Ovary (tissue), 9 donors: ENCODE data around the gene DRAM1. TPM values are rescaled to one million over a fixed set of nuclear protein-coding genes. Genes with fewer than 3 reads are reported as not detected.

Experiments used
- DNase-seq, 5 donors: peaks; one replicate each; pipeline ENCODE4 v3.0.0-alpha.2; 2019 to 2020
- H3K27ac ChIP-seq, 2 donors: fragments of 200-600 bp; one replicate each; pipeline versions ENCODE4 v1.5.1 to v1.8.0; 2019 to 2022
- H3K27me3 ChIP-seq: fragments of 200-600 bp; one replicate; pipeline ENCODE4 v1.8.0; 2022
- H3K36me3 ChIP-seq: fragments of 200-600 bp; sonication (generic); one replicate; pipeline ENCODE4 v1.5.1; 2019
- H3K4me1 ChIP-seq: one replicate; pipeline ENCODE4 v1.8.1; 2013; ENCODE audit warnings: mild to moderate bottlenecking, moderate library complexity; ENCODE audit not compliant: insufficient read depth
- H3K4me3 ChIP-seq: fragments of 200-600 bp; sonication (generic); one replicate; pipeline ENCODE4 v1.5.1; 2017
- H3K9me3 ChIP-seq, 2 donors: fragments of 200-600 bp in 1 of 2; sonication (generic) in 1 of 2; one replicate each; pipeline versions ENCODE4 v1.5.1 to v1.8.1; 2013 to 2019; ENCODE audit warnings: mild to moderate bottlenecking in 1 of 2, moderate library complexity in 1 of 2
- EP300 ChIP-seq: sonication (generic); formaldehyde crosslinking; IDR thresholded peaks from one replicate; pipeline ENCODE4 v1.6.1; 2017; ENCODE audit warnings: antibody characterized with exemption
- POLR2A ChIP-seq: fragments of 450-650 bp; IDR thresholded peaks from one replicate; pipeline ENCODE4 v1.6.1; 2017; ENCODE audit warnings: antibody characterized with exemption, mild to moderate bottlenecking, moderate library complexity
- WGBS, 3 donors: extraction: QIAGEN DNeasy Blood & Tissue Kit in 1 of 3; methylation state at CpG; one replicate each; pipeline versions ENCODE4 v1.1.5 to v1.1.7; 2013 to 2017; 5-methylcytosine and 5-hydroxymethylcytosine counted together
- intact Hi-C, 4 donors: fragments of 100-400 bp; cut with DNase I; formaldehyde crosslinking; loops; one replicate each; pipeline versions ENCODE4 v1.11.0 to v1.15.1; 2022 to 2023
- polyA plus RNA-seq, 2 donors: library from polyadenylated mRNA; stranded (reverse); fragments of 200-250 nt in 1 of 2; fragments of 350-450 nt in 1 of 2; fragmentation: Illumina TruSeq in 1 of 2; extraction: RNeasy Lipid Tissue Mini Kit (QIAGEN cat#74804) in 1 of 2; gene quantifications; one replicate each; pipeline ENCODE4 v1.2.3, GENCODE V29; 2013 to 2014
- total RNA-seq, 7 donors: library from RNA; depleted of rRNA in 2 of 7; stranded (reverse); fragments of >200 nt in 2 of 7; fragmentation: NEBNext Ultra II Directional in 3 of 7; extraction: Animal tissue kit (Norgen Biotek cat#: 25700) in 3 of 7; gene quantifications; one replicate each; pipeline versions ENCODE4 v1.1.0 to v1.2.4, GENCODE V29; 2016 to 2023
- TF ChIP-seq, protein P1 (sequence below), 3 donors: fragments of 450-650 bp in 2 of 3; fragments of 200-600 bp in 1 of 3; IDR thresholded peaks; one replicate each; pipeline versions ENCODE4 v1.5.1 to v1.8.0; 2016 to 2022; ENCODE audit warnings: antibody characterized with exemption in 3 of 3, mild to moderate bottlenecking in 1 of 3
- donor health status: DM: no; HTN: no; CAD: no; lungs with moderate emphysema.
- donor health status: DM: no; HTN: no; CAD: no.
- donor health status: Bipolar disorder and iron deficiency.
- donor health status: DM: yes; HTN: yes; CAD: no.
- donor health status: DM: no; HTN: no; CAD: no.
- donor health status: DM: yes; HTN: yes; CAD: no.

Gene DRAM1
- total and polyA plus RNA-seq, 9 donors: 9.1 to 21.7 (median 15.8) TPM

GRCh38 chr12:101954113-101954512, 76.7 kb downstream of the DRAM1 start:
- Histone ChIP-seq H3K27ac (no peak overlapping the region), H3K4me1 (no peaks in the 10 kb centered on the region), H3K36me3 (no peaks in the 10 kb centered on the region), H3K4me3 (no peak overlapping the region), H3K9me3 (no peaks in the 10 kb centered on the region), H3K27me3 (no peaks in the 10 kb centered on the region)
- WGBS, 3 donors: 90 to 97% (median 95%) methylated on average over 1 of the region's 1 CpG
- DNase-seq: no peak
- intact Hi-C loops: no loop called here
- TF ChIP-seq POLR2A (no peak), EP300 (no peak)
- TF ChIP-seq, protein P1, sequence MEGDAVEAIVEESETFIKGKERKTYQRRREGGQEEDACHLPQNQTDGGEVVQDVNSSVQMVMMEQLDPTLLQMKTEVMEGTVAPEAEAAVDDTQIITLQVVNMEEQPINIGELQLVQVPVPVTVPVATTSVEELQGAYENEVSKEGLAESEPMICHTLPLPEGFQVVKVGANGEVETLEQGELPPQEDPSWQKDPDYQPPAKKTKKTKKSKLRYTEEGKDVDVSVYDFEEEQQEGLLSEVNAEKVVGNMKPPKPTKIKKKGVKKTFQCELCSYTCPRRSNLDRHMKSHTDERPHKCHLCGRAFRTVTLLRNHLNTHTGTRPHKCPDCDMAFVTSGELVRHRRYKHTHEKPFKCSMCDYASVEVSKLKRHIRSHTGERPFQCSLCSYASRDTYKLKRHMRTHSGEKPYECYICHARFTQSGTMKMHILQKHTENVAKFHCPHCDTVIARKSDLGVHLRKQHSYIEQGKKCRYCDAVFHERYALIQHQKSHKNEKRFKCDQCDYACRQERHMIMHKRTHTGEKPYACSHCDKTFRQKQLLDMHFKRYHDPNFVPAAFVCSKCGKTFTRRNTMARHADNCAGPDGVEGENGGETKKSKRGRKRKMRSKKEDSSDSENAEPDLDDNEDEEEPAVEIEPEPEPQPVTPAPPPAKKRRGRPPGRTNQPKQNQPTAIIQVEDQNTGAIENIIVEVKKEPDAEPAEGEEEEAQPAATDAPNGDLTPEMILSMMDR (IDR thresholded peaks at IDR 0.05): no peak

DNA sequence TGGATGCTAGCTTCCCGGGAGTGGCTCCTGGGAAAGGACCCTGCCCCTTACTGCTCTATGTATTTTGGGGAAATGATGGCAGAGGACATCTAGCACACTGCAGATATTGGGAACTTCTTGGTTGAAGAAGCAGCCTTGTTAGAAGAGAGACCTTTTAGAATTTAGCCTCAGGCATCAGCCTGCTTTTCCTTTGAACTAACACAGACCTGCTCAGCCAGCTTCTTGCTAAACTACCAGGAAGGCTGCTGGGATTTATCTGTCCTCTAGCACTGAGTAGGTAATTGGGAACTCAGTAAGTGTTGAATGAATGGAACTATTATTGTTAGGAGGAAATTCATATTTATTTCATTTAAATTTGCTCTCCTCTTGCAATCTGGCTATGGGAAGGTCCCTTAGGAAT, 77.3 kb downstream of the DRAM1 start:
- no peak overlapping the region for H3K4me3 ChIP-seq
- H3K27ac ChIP-seq: no peak overlapping the region
- DNase-seq: no peak
- no peaks in the 10 kb centered on the region for H3K36me3 ChIP-seq
- no peaks in the 10 kb centered on the region for H3K9me3 ChIP-seq
- H3K27me3 ChIP-seq: no peaks in the 10 kb centered on the region
- TF ChIP-seq, protein P1 (IDR thresholded peaks at IDR 0.05): no peak
- no peak for TF ChIP-seq POLR2A
- H3K4me1 ChIP-seq: no peaks in the 10 kb centered on the region
- intact Hi-C loops: no loop called here
- 92 to 100% (median 93%) methylated on average over 1 of the region's 1 CpG for WGBS, 3 donors

- DNase-seq: no peak
- WGBS, 3 donors: 78 to 88% (median 80%) methylated on average over 9 of the region's 9 CpGs
- no peak overlapping the region for H3K27ac ChIP-seq
- intact Hi-C loops: no loop called here
- H3K9me3 ChIP-seq: no peaks in the 10 kb centered on the region
- H3K4me1 ChIP-seq: no peaks in the 10 kb centered on the region
- no peaks in the 10 kb centered on the region for H3K27me3 ChIP-seq
- TF ChIP-seq EP300: no peak
- no peak for TF ChIP-seq POLR2A
- TF ChIP-seq, protein P1 (IDR thresholded peaks at IDR 0.05): no peak
- H3K4me3 ChIP-seq: no peak overlapping the region
- H3K36me3 ChIP-seq: no peaks in the 10 kb centered on the region
These were observed 80.0 kb downstream of the DRAM1 start for GRCh38 chr12:101957252-101957959.

DNA sequence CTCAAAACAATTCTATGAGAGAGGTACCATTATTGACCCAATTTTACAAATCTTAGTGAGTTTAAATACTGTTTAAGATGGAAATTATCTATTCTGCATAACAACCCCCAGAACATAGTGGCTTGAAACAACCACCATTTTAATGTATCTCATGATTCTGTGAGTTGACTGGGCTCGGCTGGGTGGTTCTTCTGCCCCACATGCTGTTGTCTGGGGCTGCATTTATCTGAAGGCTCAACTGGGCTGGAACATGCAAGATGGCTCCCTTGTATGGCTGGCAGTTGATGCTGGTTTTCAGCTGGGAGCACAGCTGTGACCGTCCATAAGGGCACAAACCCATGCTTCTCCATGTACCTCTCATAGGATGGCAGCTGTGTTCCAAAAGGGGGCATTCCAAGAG, 82.2 kb downstream of the DRAM1 start:
- intact Hi-C loops: no loop called here
- TF ChIP-seq EP300: no peak
- TF ChIP-seq, protein P1 (IDR thresholded peaks at IDR 0.05): no peak
- TF ChIP-seq POLR2A: no peak
- no peak overlapping the region for H3K4me3 ChIP-seq
- H3K9me3 ChIP-seq: no peaks in the 10 kb centered on the region
- WGBS, 3 donors: 92 to 98% (median 93%) methylated on average over 2 of the region's 2 CpGs
- no peaks in the 10 kb centered on the region for H3K36me3 ChIP-seq
- no peak overlapping the region for H3K27ac ChIP-seq
- DNase-seq: no peak
- H3K27me3 ChIP-seq: no peaks in the 10 kb centered on the region
- no peaks in the 10 kb centered on the region for H3K4me1 ChIP-seq
